MM.1S (cell line): ENCODE measurements around the gene ADAM23.
"Not testable (repeated sequence)": the region's sequence is repeated elsewhere in the genome, so short reads cannot be mapped to it uniquely, and the experiment has no call there.

Experiments used
- DNase-seq: peaks from one replicate; pipeline ENCODE4 v3.0.0-alpha.2; 2015
- H2AFZ ChIP-seq: fragments of 300-600 bp; sonication (generic); 2 replicates; pipeline ENCODE4 v1.6.0; 2016; ENCODE audit warnings: antibody characterized with exemption, low read length
- H3F3A ChIP-seq: fragments of 300-600 bp; sonication (generic); 2 replicates; pipeline ENCODE4 v1.6.1; 2016; ENCODE audit warnings: mild to moderate bottlenecking, antibody characterized with exemption, low read length, moderate library complexity, mixed read lengths; ENCODE audit not compliant: insufficient read depth
- H3K27ac ChIP-seq: fragments of 300-600 bp; sonication (generic); 2 replicates; pipeline ENCODE4 v1.5.1; 2016; ENCODE audit warnings: mild to moderate bottlenecking, low read length
- H3K27me3 ChIP-seq: fragments of 300-600 bp; sonication (generic); replicated peaks from 2 replicates; pipeline ENCODE4 v1.6.0; 2016; ENCODE audit warnings: low read length; ENCODE audit not compliant: insufficient read depth
- H3K36me3 ChIP-seq: fragments of 300-600 bp; sonication (generic); replicated peaks from 2 replicates; pipeline ENCODE4 v1.6.1; 2016; ENCODE audit warnings: mild to moderate bottlenecking, low read length, mixed read lengths; ENCODE audit not compliant: insufficient read depth
- H3K4me1 ChIP-seq: fragments of 300-600 bp; sonication (generic); 2 replicates; pipeline ENCODE4 v1.6.1; 2016; ENCODE audit warnings: low read length, mixed read lengths
- H3K4me2 ChIP-seq: fragments of 300-600 bp; sonication (generic); 2 replicates; pipeline ENCODE4 v1.6.0; 2016; ENCODE audit warnings: low read depth, low read length
- H3K4me3 ChIP-seq: fragments of 300-600 bp; sonication (generic); 2 replicates; pipeline ENCODE4 v1.5.1; 2016; ENCODE audit warnings: low read length, mixed read lengths
- H3K79me2 ChIP-seq: fragments of 300-600 bp; sonication (generic); 2 replicates; pipeline ENCODE4 v1.6.1; 2016; ENCODE audit warnings: mixed run types, low read length, mixed read lengths
- H3K9ac ChIP-seq: fragments of 300-600 bp; sonication (generic); 2 replicates; pipeline ENCODE4 v1.6.1; 2016; ENCODE audit warnings: low read length, mixed read lengths
- H3K9me2 ChIP-seq: fragments of 300-600 bp; sonication (generic); replicated peaks from 2 replicates; pipeline ENCODE4 v1.6.1; 2016; ENCODE audit warnings: mild to moderate bottlenecking, low read length, mixed read lengths; ENCODE audit not compliant: insufficient read depth
- H3K9me3 ChIP-seq: fragments of 300-600 bp; sonication (generic); replicated peaks from 2 replicates; pipeline ENCODE4 v1.6.1; 2016; ENCODE audit warnings: mild to moderate bottlenecking, low read length, mixed read lengths; ENCODE audit not compliant: insufficient read depth
- H4K20me1 ChIP-seq: fragments of 300-600 bp; sonication (generic); 2 replicates; pipeline ENCODE4 v1.6.1; 2016; ENCODE audit warnings: mild to moderate bottlenecking, low read length, moderate library complexity, mixed read lengths; ENCODE audit not compliant: insufficient read depth
- EZH2 ChIP-seq: fragments of 300-600 bp; sonication (generic); optimal IDR thresholded peaks from 2 replicates; pipeline ENCODE3; 2017; ENCODE audit warnings: low read depth, mild to moderate bottlenecking, antibody characterized with exemption, low read length, mixed read lengths
- EZH2phosphoT487 ChIP-seq: fragments of 300-600 bp; sonication (generic); IDR thresholded peaks from 2 replicates; pipeline ENCODE4 v1.6.1; 2018; ENCODE audit warnings: antibody characterized with exemption, low read length
- TF ChIP-seq, protein P1 (sequence below): fragments of 300-600 bp; sonication (generic); IDR thresholded peaks from 2 replicates; pipeline ENCODE4 v1.5.1; 2016; ENCODE audit warnings: antibody characterized with exemption, low read length, mixed read lengths

Gene ADAM23, protein sequence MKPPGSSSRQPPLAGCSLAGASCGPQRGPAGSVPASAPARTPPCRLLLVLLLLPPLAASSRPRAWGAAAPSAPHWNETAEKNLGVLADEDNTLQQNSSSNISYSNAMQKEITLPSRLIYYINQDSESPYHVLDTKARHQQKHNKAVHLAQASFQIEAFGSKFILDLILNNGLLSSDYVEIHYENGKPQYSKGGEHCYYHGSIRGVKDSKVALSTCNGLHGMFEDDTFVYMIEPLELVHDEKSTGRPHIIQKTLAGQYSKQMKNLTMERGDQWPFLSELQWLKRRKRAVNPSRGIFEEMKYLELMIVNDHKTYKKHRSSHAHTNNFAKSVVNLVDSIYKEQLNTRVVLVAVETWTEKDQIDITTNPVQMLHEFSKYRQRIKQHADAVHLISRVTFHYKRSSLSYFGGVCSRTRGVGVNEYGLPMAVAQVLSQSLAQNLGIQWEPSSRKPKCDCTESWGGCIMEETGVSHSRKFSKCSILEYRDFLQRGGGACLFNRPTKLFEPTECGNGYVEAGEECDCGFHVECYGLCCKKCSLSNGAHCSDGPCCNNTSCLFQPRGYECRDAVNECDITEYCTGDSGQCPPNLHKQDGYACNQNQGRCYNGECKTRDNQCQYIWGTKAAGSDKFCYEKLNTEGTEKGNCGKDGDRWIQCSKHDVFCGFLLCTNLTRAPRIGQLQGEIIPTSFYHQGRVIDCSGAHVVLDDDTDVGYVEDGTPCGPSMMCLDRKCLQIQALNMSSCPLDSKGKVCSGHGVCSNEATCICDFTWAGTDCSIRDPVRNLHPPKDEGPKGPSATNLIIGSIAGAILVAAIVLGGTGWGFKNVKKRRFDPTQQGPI

DNA sequence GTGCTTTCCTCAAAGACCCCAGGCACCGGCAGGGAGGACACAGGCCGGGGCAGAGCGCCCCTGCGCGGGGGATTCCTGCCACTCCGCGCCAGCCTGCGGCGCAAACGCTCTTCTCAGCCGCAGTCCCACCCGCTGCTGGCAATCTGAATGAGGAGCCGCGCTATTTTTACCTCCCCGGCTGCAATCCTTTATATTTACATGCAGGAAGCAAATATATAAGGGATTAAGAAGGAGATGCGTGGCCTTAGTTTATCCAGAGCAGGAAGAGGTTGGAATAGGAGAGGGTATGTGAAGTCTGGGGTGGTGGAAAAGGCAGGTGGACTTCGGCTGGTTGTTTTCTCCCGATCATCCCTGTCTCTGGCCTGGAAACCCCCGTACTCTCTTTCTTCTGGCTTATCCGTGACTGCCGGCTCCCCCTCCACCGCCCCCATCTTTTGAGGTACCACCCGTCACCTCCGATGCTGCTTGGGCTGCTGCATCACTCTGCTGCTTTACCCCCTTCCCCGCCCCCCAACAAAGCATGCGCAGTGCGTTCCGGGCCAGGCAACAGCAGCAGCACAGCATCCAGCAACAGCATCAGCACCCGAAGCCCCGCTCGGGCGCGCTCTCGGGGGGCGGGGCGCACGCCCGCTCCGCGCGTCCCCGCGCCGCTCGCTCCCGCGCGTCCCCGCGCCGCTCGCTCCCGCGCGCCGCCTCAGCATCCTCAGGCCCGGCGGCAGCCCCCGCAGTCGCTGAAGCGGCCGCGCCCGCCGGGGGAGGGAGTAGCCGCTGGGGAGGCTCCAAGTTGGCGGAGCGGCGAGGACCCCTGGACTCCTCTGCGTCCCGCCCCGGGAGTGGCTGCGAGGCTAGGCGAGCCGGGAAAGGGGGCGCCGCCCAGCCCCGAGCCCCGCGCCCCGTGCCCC, at the start of gene ADAM23:
ADAM23 (plus strand) TSS at position 700 of the 902 bp plus-strand sequence. CDS start 335 bp downstream, outside the sequence.
- Histone ChIP-seq H3K9ac (peak within 1 kb of the TSS; percentile 46; the same call in 1 of the 2 replicates), H3K4me1 (peaks cover 15% of the 10 kb centered on the region), H3K9me3 (no peaks in the 10 kb centered on the region), H3K79me2 (no peaks in the 10 kb centered on the region), H3K4me3 (peak within 1 kb of the TSS; percentile 77), H2AFZ (peak within 1 kb of the TSS; percentile 92), H3K36me3 (no peaks in the 10 kb centered on the region), H3K27me3 (0 out of 2 replicates have a peak, but pooled peaks cover 6% of the 10 kb centered on the region), H4K20me1 (no peaks in the 10 kb centered on the region), H3K9me2 (no peaks in the 10 kb centered on the region), H3K27ac (no peak within 1 kb of the TSS), H3K4me2 (peak within 1 kb of the TSS; percentile 94), H3F3A (no peaks in the 10 kb centered on the region)
- peak; percentile 78 for DNase-seq
- TF ChIP-seq, protein P1, sequence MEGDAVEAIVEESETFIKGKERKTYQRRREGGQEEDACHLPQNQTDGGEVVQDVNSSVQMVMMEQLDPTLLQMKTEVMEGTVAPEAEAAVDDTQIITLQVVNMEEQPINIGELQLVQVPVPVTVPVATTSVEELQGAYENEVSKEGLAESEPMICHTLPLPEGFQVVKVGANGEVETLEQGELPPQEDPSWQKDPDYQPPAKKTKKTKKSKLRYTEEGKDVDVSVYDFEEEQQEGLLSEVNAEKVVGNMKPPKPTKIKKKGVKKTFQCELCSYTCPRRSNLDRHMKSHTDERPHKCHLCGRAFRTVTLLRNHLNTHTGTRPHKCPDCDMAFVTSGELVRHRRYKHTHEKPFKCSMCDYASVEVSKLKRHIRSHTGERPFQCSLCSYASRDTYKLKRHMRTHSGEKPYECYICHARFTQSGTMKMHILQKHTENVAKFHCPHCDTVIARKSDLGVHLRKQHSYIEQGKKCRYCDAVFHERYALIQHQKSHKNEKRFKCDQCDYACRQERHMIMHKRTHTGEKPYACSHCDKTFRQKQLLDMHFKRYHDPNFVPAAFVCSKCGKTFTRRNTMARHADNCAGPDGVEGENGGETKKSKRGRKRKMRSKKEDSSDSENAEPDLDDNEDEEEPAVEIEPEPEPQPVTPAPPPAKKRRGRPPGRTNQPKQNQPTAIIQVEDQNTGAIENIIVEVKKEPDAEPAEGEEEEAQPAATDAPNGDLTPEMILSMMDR: peak; percentile 36
- TF ChIP-seq EZH2: no peak

DNA sequence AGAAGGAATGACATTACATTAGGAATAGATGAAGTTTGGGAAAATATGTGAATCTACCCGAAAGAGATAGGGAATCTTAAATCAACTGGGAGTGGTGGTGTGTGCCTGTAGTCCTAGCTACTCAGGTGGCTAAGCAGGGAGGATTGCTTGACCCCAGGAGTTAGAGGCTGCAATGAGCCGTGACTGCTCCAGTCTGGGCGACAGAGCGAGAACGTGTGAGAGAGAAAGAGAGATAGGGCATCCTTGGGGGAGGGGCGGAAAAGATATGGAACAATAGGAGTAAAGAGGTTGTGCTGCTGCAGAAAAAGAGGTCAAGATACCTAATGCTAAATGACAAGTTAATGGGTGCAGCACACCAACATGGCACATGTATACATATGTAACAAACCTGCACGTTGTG, 47.1 kb upstream of the ADAM23 start:
- no peak for DNase-seq
- H3K9me2 ChIP-seq: no peaks in the 10 kb centered on the region
- no peak overlapping the region for H2AFZ ChIP-seq
- H3K4me1 ChIP-seq: no peaks in the 10 kb centered on the region
- H3K27me3 ChIP-seq: no peaks in the 10 kb centered on the region
- H3K9me3 ChIP-seq: no peaks in the 10 kb centered on the region
- no peak overlapping the region for H3K27ac ChIP-seq
- no peaks in the 10 kb centered on the region for H3K36me3 ChIP-seq
- H3K4me3 ChIP-seq: no peak overlapping the region
- no peaks in the 10 kb centered on the region for H3F3A ChIP-seq
- H3K4me2 ChIP-seq: no peak overlapping the region
- no peak overlapping the region for H3K9ac ChIP-seq
- no peaks in the 10 kb centered on the region for H4K20me1 ChIP-seq
- TF ChIP-seq EZH2: no peak
- TF ChIP-seq, protein P1: no peak
- TF ChIP-seq EZH2phosphoT487: no peak
- no peaks in the 10 kb centered on the region for H3K79me2 ChIP-seq

DNA sequence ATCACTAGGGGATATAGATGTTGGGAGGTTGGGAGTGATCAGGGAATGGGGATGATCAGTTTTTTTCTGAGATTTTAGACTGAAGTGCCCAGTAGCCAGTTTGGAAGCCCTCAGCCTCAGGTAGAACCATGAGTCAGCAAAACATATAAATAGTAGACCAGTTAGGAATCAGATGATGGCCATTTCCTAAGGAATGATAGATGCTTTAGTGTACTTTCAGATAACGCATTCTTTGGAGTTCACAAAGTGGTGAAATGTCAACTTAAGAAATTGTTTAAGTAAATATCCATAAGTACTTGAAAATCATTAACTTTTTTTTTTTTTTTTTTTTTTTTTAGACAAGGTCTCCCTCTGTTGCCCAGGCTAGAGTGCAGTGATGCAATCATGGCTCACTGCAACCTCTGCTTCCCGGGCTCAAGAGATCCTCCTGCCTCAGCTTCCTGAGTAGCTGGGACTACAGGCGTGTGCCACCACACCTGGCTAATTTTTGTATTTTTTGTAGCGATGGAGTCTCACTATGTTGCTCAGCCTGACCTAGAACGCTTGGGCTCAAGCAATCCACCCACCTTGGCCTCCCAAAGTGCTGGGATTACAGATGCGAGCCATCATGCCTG, 40.3 kb upstream of the ADAM23 start:
- H2AFZ ChIP-seq: not testable (repeated sequence)

More for the DNA sequence above, 40.3 kb upstream of the ADAM23 start:
- H3K4me1 ChIP-seq, H3K27me3 ChIP-seq, H3K4me2 ChIP-seq, H3F3A ChIP-seq, H4K20me1 ChIP-seq, H3K9me3 ChIP-seq, H3K27ac ChIP-seq, H3K4me3 ChIP-seq, H3K9me2 ChIP-seq, H3K79me2 ChIP-seq, DNase-seq, H3K9ac ChIP-seq, H3K36me3 ChIP-seq: not testable (repeated sequence)
